ENCODE results near the gene CABCOCO1.
"Not testable (repeated sequence)": the region's sequence is repeated elsewhere in the genome, so short reads cannot be mapped to it uniquely, and the experiment has no call there.

Gene CABCOCO1

GRCh38 chr10:61642676-61643075 lies 20.1 kb upstream of the CABCOCO1 start:
- no peak for DNase-seq (ENCODE audit: low read depth in 2 of 2)

GRCh38 chr10:61643316-61643751 lies 19.4 kb upstream of the CABCOCO1 start:
- DNase-seq (ENCODE audit: low read depth in 2 of 2), result no peak

GRCh38 chr10:61653699-61654098 lies 9.0 kb upstream of the CABCOCO1 start:
- no peak for DNase-seq (ENCODE audit: low read depth in 2 of 2)

- DNase-seq (ENCODE audit: low read depth in 2 of 2), result no peak
Observed at GRCh38 chr10:61655335-61655851, 7.3 kb upstream of the CABCOCO1 start.

GRCh38 chr10:61663466-61663865 lies 737 bp downstream of the CABCOCO1 start:
- no peak for DNase-seq (ENCODE audit: low read depth in 2 of 2)

- no peak for DNase-seq (ENCODE audit: low read depth in 2 of 2)
Observed at GRCh38 chr10:61664985-61665384, 2.3 kb downstream of the CABCOCO1 start.

GRCh38 chr10:61669161-61669725 lies 6.5 kb downstream of the CABCOCO1 start:
- no peak for DNase-seq (ENCODE audit: low read depth in 2 of 2)

GRCh38 chr10:61669849-61670248 lies 7.1 kb downstream of the CABCOCO1 start:
- no peak for DNase-seq (ENCODE audit: low read depth in 2 of 2)

GRCh38 chr10:61673360-61673759 lies 10.6 kb downstream of the CABCOCO1 start:
- no peak for DNase-seq (ENCODE audit: low read depth in 2 of 2)

GRCh38 chr10:61682323-61682722 lies 19.6 kb downstream of the CABCOCO1 start:
- no peak for DNase-seq (ENCODE audit: low read depth in 2 of 2)

- no peak for DNase-seq (ENCODE audit: low read depth in 2 of 2)
Observed at GRCh38 chr10:61683319-61683718, 20.6 kb downstream of the CABCOCO1 start.

GRCh38 chr10:61684894-61685507 lies 22.3 kb downstream of the CABCOCO1 start:
- DNase-seq (ENCODE audit: low read depth in 2 of 2), result no peak

- no peak for DNase-seq (ENCODE audit: low read depth in 2 of 2)
Observed at GRCh38 chr10:61688551-61689308, 26.0 kb downstream of the CABCOCO1 start.

- not testable (repeated sequence) for DNase-seq (ENCODE audit: low read depth in 2 of 2)
Observed at GRCh38 chr10:61691667-61692066, 28.9 kb downstream of the CABCOCO1 start.

- DNase-seq (ENCODE audit: low read depth in 2 of 2), result no peak
Observed at GRCh38 chr10:61692447-61693010, 29.8 kb downstream of the CABCOCO1 start.

- DNase-seq (ENCODE audit: low read depth in 2 of 2), result no peak
Observed at GRCh38 chr10:61698968-61699655, 36.4 kb downstream of the CABCOCO1 start.

GRCh38 chr10:61701055-61701705 lies 38.5 kb downstream of the CABCOCO1 start:
- DNase-seq (ENCODE audit: low read depth in 2 of 2), result no peak

- DNase-seq (ENCODE audit: low read depth in 2 of 2), result no peak
Observed at GRCh38 chr10:61701706-61702105, 39.0 kb downstream of the CABCOCO1 start.

GRCh38 chr10:61702584-61702983 lies 39.9 kb downstream of the CABCOCO1 start:
- no peak for DNase-seq (ENCODE audit: low read depth in 2 of 2)

- DNase-seq (ENCODE audit: low read depth in 2 of 2), result no peak
Observed at GRCh38 chr10:61705022-61705613, 42.4 kb downstream of the CABCOCO1 start.

GRCh38 chr10:61708846-61709245 lies 46.1 kb downstream of the CABCOCO1 start:
- DNase-seq (ENCODE audit: low read depth in 2 of 2), result no peak

All from stimulated activated CD8-positive, alpha-beta memory T cell treated with anti-CD3 and anti-CD28 coated beads, Interleukin-15, amount 100 ng/mL, for 48 hours (primary cell).